Endodermal cell (in vitro differentiated cells): ENCODE data around the gene TEX261. TPM values are rescaled to one million over a fixed set of nuclear protein-coding genes. Genes with fewer than 3 reads are reported as not detected.
"Not testable (repeated sequence)": the region's sequence is repeated elsewhere in the genome, so short reads cannot be mapped to it uniquely, and the experiment has no call there.

Experiments used
- DNase-seq: peaks from one replicate; pipeline ENCODE4 v3.0.0-alpha.2; 2017
- H3K27ac ChIP-seq: 2 replicates; pipeline ENCODE4 v1.5.1; 2013; ENCODE audit warnings: mild to moderate bottlenecking, low read depth, low read length, moderate library complexity
- H3K27me3 ChIP-seq: 2 replicates; pipeline ENCODE4 v1.6.1; 2013; ENCODE audit warnings: mild to moderate bottlenecking, low read length, moderate library complexity; ENCODE audit not compliant: insufficient read depth, control insufficient read depth, poor library complexity, severe bottlenecking
- H3K36me3 ChIP-seq: 2 replicates; pipeline ENCODE4 v1.7.0; 2013; ENCODE audit warnings: mild to moderate bottlenecking, low read length, moderate library complexity; ENCODE audit not compliant: control insufficient read depth, insufficient read depth
- H3K4me1 ChIP-seq: one replicate; pipeline ENCODE4 v1.7.0; 2013; ENCODE audit warnings: low read length; ENCODE audit not compliant: control insufficient read depth, insufficient read depth
- H3K4me3 ChIP-seq: 2 replicates; pipeline ENCODE4 v1.5.1; 2013; ENCODE audit warnings: mild to moderate bottlenecking, low read length, moderate library complexity
- H3K9ac ChIP-seq: 2 replicates; pipeline ENCODE4 v1.6.1; 2013; ENCODE audit warnings: mild to moderate bottlenecking, low read length, moderate library complexity; ENCODE audit not compliant: poor library complexity, severe bottlenecking; ENCODE audit errors: extremely low read depth
- H3K9me3 ChIP-seq: 2 replicates; pipeline ENCODE4 v1.6.1; 2013; ENCODE audit warnings: mild to moderate bottlenecking, low read length, moderate library complexity; ENCODE audit not compliant: control insufficient read depth
- H3K27ac Mint-ChIP-seq: 2 replicates; pipeline ENCODE4 v1.8.0; 2020; ENCODE audit warnings: mixed read lengths
- H3K27me3 Mint-ChIP-seq: 2 replicates; pipeline ENCODE4 v1.8.0; 2021; ENCODE audit warnings: mild to moderate bottlenecking, mixed read lengths; ENCODE audit not compliant: insufficient read depth
- H3K36me3 Mint-ChIP-seq: 2 replicates; pipeline ENCODE4 v1.8.0; 2020; ENCODE audit warnings: low read depth, mixed read lengths
- H3K4me1 Mint-ChIP-seq: 2 replicates; pipeline ENCODE4 v1.8.0; 2020; ENCODE audit warnings: mixed read lengths
- H3K4me3 Mint-ChIP-seq: 2 replicates; pipeline ENCODE4 v1.8.0; 2020; ENCODE audit warnings: mild to moderate bottlenecking, moderate library complexity, mixed read lengths
- H3K9me3 Mint-ChIP-seq: 2 replicates; pipeline ENCODE4 v1.8.0; 2020; ENCODE audit warnings: mild to moderate bottlenecking, mixed read lengths
- WGBS, 2 experiments: methylation state at CpG; one replicate each; pipeline versions ENCODE4 v1.1.5 to v1.1.7; 2013; ENCODE audit warnings: missing lambda C conversion rate in 2 of 2, mixed read lengths in 1 of 2; ENCODE audit not compliant: insufficient coverage in 1 of 2, insufficient read length in 1 of 2; 5-methylcytosine and 5-hydroxymethylcytosine counted together
- total RNA-seq, 2 donors: library from RNA; stranded (reverse); fragmentation: NEBNext Ultra II Directional in 1 of 2; extraction: Animal tissue kit (Norgen Biotek cat#: 25700) in 1 of 2; gene quantifications; 2 replicates in 1 of 2; 3 replicates in 1 of 2; pipeline ENCODE4 v1.2.1, GENCODE V29; 2021
- TF ChIP-seq, protein P1 (sequence below): fragments of 200-600 bp; sonication (generic); conservative IDR thresholded peaks from 2 replicates; pipeline ENCODE4 v1.5.0; 2021; ENCODE audit warnings: antibody characterized with exemption, mild to moderate bottlenecking

TEX261 gene
- total RNA-seq, 2 donors from 2014 or later, result 13.3 to 19.9 TPM

- Mint-ChIP-seq H3K9me3 (no peaks in the 10 kb centered on the region), H3K4me1 (no peaks in the 10 kb centered on the region), H3K27ac (no peak overlapping the region), H3K4me3 (no peak overlapping the region), H3K27me3 (peaks cover 29% of the 10 kb centered on the region), H3K36me3 (no peaks in the 10 kb centered on the region)
- no peak overlapping the region for H3K27ac ChIP-seq
- no peaks in the 10 kb centered on the region for H3K36me3 ChIP-seq
- H3K27me3 ChIP-seq, result peaks cover 25% of the 10 kb centered on the region
- no peak overlapping the region for H3K4me3 ChIP-seq
- H3K9me3 ChIP-seq, result no peaks in the 10 kb centered on the region
- TF ChIP-seq, protein P1, sequence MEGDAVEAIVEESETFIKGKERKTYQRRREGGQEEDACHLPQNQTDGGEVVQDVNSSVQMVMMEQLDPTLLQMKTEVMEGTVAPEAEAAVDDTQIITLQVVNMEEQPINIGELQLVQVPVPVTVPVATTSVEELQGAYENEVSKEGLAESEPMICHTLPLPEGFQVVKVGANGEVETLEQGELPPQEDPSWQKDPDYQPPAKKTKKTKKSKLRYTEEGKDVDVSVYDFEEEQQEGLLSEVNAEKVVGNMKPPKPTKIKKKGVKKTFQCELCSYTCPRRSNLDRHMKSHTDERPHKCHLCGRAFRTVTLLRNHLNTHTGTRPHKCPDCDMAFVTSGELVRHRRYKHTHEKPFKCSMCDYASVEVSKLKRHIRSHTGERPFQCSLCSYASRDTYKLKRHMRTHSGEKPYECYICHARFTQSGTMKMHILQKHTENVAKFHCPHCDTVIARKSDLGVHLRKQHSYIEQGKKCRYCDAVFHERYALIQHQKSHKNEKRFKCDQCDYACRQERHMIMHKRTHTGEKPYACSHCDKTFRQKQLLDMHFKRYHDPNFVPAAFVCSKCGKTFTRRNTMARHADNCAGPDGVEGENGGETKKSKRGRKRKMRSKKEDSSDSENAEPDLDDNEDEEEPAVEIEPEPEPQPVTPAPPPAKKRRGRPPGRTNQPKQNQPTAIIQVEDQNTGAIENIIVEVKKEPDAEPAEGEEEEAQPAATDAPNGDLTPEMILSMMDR, result no peak
- WGBS, 2 experiments, result 100% methylated on average over 1 of the region's 4 CpGs
- no peak overlapping the region for H3K9ac ChIP-seq
- H3K4me1 ChIP-seq, result no peaks in the 10 kb centered on the region
- no peak for DNase-seq
These were observed 47.6 kb upstream of the TEX261 start for GRCh38 chr2:71042287-71042686.

- H3K27ac ChIP-seq, H3K4me3 Mint-ChIP-seq, H3K9me3 Mint-ChIP-seq, DNase-seq, H3K36me3 Mint-ChIP-seq, H3K36me3 ChIP-seq, H3K4me1 Mint-ChIP-seq, H3K4me1 ChIP-seq, H3K27ac Mint-ChIP-seq, H3K9me3 ChIP-seq, H3K9ac ChIP-seq, H3K4me3 ChIP-seq: not testable (repeated sequence)
- peaks cover 17% of the 10 kb centered on the region for H3K27me3 ChIP-seq
- H3K27me3 Mint-ChIP-seq, result peaks cover 20% of the 10 kb centered on the region
- WGBS, 2 experiments, result 95 to 100% methylated on average over 1 to 7 of the region's 8 CpGs
These were observed 41.6 kb upstream of the TEX261 start for GRCh38 chr2:71036296-71036695.

DNA sequence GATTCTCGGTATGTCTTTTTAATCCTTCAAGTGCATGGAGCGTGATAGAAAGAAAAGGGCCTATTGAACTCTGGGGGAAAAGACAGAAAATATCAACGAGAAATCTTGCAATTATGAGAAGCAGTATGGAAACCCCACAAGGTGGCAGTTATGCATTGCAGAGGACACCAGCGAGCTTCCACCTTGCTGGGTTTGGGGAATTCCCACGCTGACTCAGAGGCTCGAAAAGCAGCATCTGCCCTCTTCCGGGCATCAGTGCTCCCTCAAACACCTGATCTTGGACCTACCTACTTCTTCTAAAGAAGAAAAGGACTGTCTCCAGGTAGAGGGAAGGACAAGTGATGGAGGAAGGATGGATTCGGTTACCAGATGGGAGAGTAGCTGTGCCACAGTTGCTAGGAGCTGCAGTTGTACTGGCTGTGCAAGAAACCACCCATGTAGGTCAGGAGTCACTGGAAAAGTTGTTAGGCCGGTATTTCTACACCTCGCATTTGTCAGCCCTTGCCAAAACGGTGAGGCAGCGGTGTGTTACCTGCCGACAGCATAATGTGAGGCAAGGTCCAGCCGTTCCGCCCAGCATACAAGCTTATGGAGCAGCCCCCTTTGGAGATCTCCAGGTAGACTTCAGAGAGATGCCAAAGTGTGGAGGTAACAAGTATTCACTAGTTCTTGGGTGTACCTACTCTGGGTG, 29.0 kb upstream of the TEX261 start:
- not testable (repeated sequence) for H3K9me3 ChIP-seq, H3K9ac ChIP-seq, H3K4me3 Mint-ChIP-seq, H3K27ac ChIP-seq, H3K4me3 ChIP-seq, H3K4me1 Mint-ChIP-seq, H3K36me3 Mint-ChIP-seq, H3K36me3 ChIP-seq, H3K4me1 ChIP-seq, H3K9me3 Mint-ChIP-seq, DNase-seq, H3K27me3 Mint-ChIP-seq, H3K27ac Mint-ChIP-seq
- 80 to 83% methylated on average over 12 to 15 of the region's 15 CpGs for WGBS, 2 experiments
- TF ChIP-seq, protein P1, result peak; percentile 35
- H3K27me3 ChIP-seq, result peaks cover 13% of the 10 kb centered on the region

GRCh38 chr2:71021394-71021793, 26.7 kb upstream of the TEX261 start:
- not testable (repeated sequence) for H3K36me3 ChIP-seq, H3K4me1 ChIP-seq, H3K9me3 ChIP-seq, H3K36me3 Mint-ChIP-seq, H3K9ac ChIP-seq, H3K27me3 Mint-ChIP-seq, H3K27ac Mint-ChIP-seq, H3K4me3 Mint-ChIP-seq, H3K27ac ChIP-seq, DNase-seq, H3K4me3 ChIP-seq, H3K9me3 Mint-ChIP-seq, H3K4me1 Mint-ChIP-seq
- H3K27me3 ChIP-seq, result peaks cover 17% of the 10 kb centered on the region
- WGBS, 2 experiments, result 89 to 95% methylated on average over 9 to 13 of the region's 14 CpGs

DNA sequence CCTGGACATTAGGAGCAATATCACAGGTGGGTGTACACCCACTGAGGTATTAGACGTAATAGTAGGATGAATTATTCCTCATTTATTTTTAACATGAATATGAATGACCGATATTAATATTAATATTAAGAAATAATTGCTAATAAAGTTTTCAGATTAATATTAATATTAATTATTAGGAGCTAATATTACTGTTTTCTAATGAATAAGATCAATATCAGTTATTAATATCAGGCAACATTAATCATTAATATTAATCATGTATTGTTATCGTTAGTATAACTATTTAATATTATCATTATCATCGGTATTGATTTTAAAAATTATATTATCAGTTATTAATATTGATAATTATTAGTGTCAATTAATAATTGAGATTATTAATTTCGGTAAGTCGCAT, 25.3 kb upstream of the TEX261 start:
- not testable (repeated sequence) for DNase-seq, H3K4me3 ChIP-seq, H3K27ac ChIP-seq, H3K9me3 Mint-ChIP-seq, H3K36me3 Mint-ChIP-seq, H3K36me3 ChIP-seq, H3K9me3 ChIP-seq, H3K4me1 Mint-ChIP-seq, H3K4me3 Mint-ChIP-seq, H3K9ac ChIP-seq, H3K4me1 ChIP-seq, H3K27ac Mint-ChIP-seq, H3K27me3 Mint-ChIP-seq
- peaks cover 23% of the 10 kb centered on the region for H3K27me3 ChIP-seq
- 100% methylated on average over 2 of the region's 6 CpGs for WGBS, 2 experiments
